Left cardiac atrium (tissue), 4 donors: ENCODE data around the gene STXBP1. TPM values are rescaled to one million over a fixed set of nuclear protein-coding genes. Genes with fewer than 3 reads are reported as not detected.
"Not testable (repeated sequence)": the region's sequence is repeated elsewhere in the genome, so short reads cannot be mapped to it uniquely, and the experiment has no call there.

Source experiments
- ATAC-seq, 2 donors: fragments of 200-7000 bp; cut with Tn5 transposase; one replicate each; pipeline ENCODE4 v1.9.1; 2020; ENCODE audit warnings: mild to moderate bottlenecking in 2 of 2, moderate library complexity in 2 of 2
- DNase-seq: peaks from one replicate; pipeline ENCODE4 v3.0.0-alpha.2; 2020
- intact Hi-C, 2 donors: fragments of 100-400 bp; cut with DNase I; formaldehyde crosslinking; loops; one replicate each; pipeline versions ENCODE4 v1.14.1 to v1.15.1; 2022 to 2023
- total RNA-seq, 2 donors: library from RNA; stranded (reverse); fragmentation: NEBNext Ultra II Directional; extraction: Animal tissue kit (Norgen Biotek cat#: 25700); gene quantifications; one replicate each; pipeline ENCODE4 v1.2.1, GENCODE V29; 2021
- donor health status: DM: no; HTN: yes; CAD: no.
- donor health status: DM: no; HTN: yes; CAD: no; lungs with severe emphysema.
- donor health status: DM: yes; HTN: yes; CAD: no.
- donor health status: Dilated cardiomyopathy.

STXBP1 gene
- total RNA-seq, 2 donors from 2014 or later, result 40.4 to 41.5 TPM

DNA sequence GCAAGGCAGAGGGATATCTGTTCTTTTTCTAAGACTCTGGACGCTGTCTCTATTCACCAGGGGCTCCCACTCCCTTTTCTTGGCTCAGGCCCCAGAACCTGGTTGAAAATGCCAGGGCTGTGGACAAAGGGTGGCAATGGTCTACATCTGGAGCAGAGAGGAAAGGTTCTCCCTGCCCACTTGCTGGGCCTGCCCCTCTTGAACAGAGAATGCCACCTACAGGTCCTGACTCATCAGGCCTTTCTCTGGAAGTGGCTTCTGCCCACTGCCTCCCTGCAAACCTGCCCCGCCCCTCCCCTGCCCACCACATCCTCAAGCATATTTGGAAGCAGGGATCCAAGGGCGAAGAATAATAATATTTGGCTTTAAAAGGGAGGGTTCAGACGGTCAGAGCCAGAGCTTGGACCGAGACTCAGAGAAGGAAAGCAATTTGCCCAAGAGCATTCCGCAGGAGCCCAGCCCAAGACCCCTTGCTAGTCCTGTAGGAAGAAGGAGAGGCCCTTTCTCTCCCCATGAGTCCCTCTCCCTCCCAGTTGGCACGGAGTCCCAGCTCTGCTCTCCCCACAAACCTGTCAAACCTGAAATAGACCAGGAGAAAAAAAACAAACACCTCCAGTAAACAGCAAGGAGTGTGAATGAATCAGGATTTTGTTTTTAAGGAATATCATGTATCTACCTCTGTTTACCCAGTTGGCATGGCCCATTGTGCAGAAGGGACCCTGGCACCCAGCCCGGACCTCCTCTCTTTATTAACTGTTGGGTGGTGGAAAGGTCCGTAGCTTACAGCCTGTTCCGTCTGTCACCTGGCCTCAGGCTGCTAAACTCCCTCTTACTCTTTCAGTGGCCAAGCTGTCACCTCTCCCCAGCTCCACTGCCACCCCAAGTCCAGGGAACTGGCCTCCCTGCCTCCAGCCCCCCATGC, 37.7 kb upstream of the STXBP1 start:
- ATAC-seq, result peak in 1 of 2 donors; percentile 10
- intact Hi-C loops, result loop anchor here in 1 of 2 donors (5.0 kb wide), 1 partner anchor 62 kb away; no protein-coding TSS in a partner anchor
- DNase-seq, result peak; percentile 43

DNA sequence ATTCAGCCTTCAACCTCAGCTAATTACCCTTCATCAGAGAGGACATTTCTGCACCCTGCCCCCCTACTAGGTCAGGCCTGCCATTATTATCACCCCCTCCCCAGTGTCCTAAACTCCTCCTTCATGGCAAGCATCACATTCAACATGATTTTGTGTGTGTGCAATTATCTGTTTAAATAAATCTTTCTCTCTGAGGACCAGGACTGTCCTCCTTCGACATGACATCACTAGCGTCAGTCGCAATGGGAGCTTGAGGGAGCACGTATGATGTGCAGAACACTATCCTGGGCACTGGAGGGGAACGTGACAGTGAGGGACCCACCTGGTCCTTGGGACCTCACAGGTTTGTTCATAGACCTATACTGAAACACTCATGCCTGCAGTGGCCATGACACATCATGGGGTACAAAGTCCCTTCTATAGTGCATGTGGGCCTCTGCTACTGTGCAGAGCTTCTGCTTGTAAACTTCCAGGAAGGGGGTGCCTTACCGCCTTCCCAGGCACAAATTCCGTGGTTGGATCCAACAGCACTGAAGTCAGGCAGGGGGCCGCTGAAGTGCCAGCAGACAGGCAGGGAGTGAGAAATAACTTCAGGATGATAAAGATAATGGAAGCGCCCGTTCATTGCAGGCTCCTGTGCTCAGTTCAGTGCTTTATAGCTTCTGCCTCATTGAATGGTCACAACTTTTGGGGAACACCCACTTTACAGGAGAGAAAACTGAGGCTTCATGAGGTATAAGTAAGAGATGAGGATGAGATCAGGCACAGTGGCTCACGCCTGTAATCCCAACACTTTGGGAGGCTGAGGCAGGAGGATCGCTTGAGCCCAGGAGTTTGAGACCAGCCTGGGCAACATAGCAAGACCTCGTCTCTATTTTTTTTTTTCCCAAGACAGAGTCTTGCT, 36.0 kb upstream of the STXBP1 start:
- DNase-seq (no peak), ATAC-seq (no peak)
- intact Hi-C loops, result no loop called here

DNA sequence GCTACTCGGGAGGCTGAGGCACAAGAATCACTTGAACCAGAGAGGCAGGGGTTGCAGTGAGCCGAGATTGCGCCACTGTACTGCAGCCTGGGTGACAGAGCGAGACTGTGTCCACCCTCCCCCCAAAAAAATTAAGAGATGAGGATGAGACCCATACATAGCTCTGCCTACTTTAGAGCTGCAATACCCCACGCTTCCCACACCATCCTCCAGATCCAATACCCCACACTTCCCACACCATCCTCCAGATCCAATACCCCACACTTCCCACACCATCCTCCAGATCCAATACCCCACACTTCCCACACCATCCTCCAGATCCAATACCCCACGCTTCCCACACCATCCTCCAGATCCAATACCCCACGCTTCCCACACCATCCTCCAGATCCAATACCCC, 34.9 kb upstream of the STXBP1 start:
- DNase-seq, intact Hi-C loops, ATAC-seq: not testable (repeated sequence)

DNA sequence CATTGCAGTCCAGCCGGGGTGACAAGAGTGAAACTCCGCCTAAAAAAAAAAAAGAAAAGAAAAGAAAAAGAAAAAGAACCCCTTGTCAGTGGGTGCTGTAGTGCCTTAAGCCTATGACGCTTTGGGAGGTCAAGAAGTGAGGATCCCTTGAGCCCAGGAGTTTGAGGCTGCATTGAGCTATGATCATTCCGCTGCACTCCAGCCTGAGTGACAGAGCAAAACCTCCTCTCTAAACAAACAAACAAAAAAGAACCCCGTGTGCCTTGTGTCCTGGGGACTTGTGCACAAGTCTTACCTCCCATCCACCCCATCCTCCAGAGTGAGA, 33.5 kb upstream of the STXBP1 start:
- intact Hi-C loops, result no loop called here

DNA sequence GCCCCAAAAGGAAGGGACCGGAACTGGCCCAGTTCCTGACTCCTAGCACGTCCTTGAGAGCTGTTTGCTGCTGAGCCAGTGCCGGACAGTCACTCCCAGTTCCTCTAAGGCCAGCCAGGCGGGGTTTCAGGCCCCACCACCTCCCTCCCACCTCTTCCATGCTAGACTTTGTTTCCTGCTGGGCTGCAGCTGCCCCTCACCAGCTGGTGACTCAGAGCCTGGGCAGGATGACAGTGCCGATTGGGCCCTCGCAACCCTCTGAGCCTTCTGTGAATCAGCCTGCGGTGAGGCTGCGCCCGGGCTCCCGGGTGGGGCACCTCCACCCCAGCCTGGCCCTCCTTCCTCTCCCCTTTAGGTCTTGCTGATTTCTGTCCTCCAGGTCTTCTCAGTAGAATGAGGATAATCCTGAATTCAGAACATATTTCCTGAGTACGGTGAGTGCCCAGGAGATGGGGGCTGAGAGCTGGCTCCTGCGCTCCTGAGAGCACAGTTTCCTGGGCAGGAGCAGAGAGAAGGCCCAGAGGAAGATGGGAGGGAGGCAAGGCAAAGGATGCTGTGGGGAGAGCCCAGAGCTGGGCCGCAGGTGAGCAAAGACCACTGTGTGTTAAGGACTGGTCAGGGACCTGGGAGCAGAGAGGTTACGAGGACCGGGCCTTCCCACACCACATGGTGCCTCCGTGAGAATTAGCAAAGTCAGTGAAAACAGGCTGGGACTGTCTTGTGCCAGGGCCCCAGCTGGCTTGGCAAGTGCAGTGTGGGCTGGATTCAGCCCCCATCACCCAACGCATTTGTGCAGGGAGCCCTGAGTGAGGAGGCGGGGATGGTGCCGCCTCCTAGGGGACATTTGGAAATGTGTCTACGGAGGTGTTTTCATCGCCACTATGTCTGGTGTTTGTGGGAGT, 32.9 kb upstream of the STXBP1 start:
- intact Hi-C loops, result no loop called here
- DNase-seq, result peak; percentile 94
- peak; percentile 93 to 97 for ATAC-seq

More for the DNA sequence above, 33.5 kb upstream of the STXBP1 start:
- DNase-seq (no peak), ATAC-seq (no peak)

DNA sequence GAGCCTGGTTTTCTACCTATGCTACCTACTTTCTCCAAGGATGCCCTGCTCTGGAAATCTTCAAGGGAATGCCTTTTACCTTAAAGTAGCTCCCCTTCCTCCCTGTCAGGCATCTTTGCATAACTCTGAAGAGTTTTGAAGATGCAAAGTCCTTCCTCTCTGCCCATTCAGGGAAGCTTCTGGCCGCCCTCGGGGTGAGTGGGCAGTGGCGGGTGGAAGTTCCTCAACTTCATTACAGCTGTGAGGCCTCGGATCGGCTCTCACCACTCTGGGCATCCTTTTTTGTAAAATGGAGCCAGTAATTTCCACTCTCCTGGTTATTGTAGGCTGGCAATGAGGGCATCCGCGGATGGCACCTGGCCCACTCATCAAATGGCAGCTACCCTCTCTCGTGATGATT, 31.7 kb upstream of the STXBP1 start:
- DNase-seq (no peak), ATAC-seq (no peak)
- intact Hi-C loops, result no loop called here

DNA sequence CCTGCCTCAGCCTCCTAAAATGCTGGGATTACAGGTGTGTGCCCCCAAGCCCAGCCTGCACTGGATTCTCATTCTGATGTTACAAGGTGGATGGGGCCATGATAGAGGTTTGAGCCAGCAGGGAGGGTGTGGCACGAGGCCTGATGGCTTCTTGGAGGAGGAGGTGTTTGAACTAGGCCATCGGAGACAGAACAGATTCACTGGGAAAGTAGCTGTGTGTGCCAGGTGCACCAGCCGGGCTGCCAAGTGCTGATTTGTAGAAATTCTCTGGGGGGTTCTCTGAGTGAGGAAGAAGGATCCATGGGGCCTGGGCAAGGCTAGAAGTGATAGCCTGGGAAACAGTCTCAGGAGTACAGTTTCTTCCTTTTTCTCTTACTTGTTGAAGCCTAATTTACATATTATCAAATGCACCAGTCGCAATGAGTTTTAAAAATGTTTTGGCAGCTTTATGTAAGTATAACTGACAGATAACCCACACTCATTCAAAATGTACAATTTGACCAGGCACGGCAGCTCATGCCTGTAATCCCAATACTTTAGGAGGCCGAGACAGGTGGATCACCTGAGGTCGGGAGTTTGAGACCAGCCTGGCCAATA, 31.1 kb upstream of the STXBP1 start:
- intact Hi-C loops, result no loop called here
- no peak for DNase-seq
- no peak for ATAC-seq

DNA sequence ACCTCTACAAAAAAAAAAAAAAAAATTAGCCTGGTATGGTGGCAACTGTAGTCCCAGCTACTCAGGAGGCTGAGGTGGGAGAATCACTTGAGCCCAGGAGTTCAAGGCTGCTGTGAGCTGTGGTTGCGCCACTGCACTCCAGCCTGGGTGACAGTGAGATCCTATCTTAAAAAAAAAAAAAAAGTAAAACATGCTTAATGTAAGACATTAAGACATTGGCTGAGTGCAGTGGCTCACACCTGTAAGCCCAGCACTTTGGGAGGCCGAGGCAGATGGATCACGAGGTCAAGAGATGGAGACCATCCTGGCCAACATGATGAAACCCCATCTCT, 27.6 kb upstream of the STXBP1 start:
- intact Hi-C loops, DNase-seq, ATAC-seq: not testable (repeated sequence)

DNA sequence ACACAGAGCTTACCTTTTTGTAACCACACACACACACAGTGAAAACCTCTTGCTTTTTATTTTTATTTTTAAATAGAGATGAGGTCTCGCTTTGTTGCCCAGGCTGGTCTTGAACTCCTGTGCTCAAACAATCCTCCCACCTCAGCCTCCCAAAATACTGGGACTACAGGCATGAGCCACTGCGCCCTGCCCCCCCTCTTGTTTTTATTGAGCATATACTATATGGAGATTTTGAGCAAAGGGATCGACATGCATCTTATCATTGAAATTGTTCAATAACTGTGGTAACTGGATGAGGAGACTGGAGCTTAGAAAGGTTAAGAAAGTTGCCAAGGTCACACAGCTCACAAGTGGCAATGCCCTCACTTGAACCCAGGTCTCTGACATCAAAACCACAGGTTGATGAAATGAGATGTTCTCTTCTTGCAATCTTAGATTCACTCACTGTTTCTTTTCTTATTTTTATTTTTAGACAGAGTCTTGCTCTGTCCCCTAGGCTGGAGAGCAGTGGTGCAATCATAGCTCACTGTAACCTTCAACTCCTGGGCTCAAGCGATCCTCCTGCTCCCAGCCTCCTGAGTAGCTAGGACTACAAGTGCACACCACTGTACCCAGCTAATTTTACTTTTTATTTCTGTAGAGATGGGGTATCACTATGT, 26.8 kb upstream of the STXBP1 start:
- ATAC-seq, result no peak
- no peak for DNase-seq
- intact Hi-C loops, result loop anchor here in 1 of 2 donors (5.0 kb wide), 1 partner anchor 83 kb away; no protein-coding TSS in a partner anchor

DNA sequence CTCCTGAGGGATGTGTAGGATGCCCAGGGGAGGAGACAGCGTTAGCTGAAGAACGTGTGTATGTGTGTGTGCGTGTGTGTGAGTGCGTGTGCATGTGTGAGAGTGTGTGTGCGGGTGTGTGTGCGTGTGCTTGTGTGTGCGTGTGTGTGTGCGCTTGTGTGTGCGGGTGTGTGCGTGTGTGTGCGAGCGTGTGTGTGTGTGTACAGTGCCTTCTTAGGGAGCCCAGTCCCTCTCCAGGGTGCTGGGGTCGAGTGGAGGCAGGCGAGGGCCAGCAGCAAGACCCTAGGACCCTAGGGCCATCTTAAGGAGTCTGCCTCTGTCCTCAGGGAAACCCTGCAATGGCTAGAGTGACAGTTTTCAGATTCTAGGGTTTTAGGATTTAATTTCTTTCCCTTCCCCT, 26.0 kb upstream of the STXBP1 start:
- ATAC-seq, result peak in 1 of 2 donors; percentile 5
- intact Hi-C loops, result loop anchor here (1.0 to 5.0 kb wide), 2 partner anchors 82 to 84 kb away; no protein-coding TSS in a partner anchor
- DNase-seq, result no peak

DNA sequence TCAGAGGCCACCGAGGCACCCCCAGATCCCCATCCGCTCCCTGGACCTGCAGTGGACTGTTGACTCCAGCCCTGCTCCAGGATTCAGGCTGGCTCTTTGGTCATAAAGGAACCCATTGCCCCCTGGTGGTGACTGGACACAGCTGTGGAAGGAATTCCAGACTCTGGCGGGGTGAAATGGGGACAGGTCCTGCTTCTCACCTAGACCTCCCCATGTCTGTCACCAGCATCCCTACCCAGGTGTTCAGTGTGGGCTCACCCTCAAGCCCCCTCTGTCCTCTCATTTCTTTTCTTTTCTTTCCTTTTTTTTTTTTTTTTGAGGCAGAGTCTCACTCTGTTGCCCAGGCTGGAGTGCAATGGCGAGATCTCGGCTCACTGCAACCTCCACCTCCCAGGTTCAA, 25.5 kb upstream of the STXBP1 start:
- intact Hi-C loops, result loop anchor here (1.0 to 5.0 kb wide), 2 partner anchors 82 to 84 kb away; no protein-coding TSS in a partner anchor
- peak; percentile 91 to 93 for ATAC-seq
- peak; percentile 88 for DNase-seq

DNA sequence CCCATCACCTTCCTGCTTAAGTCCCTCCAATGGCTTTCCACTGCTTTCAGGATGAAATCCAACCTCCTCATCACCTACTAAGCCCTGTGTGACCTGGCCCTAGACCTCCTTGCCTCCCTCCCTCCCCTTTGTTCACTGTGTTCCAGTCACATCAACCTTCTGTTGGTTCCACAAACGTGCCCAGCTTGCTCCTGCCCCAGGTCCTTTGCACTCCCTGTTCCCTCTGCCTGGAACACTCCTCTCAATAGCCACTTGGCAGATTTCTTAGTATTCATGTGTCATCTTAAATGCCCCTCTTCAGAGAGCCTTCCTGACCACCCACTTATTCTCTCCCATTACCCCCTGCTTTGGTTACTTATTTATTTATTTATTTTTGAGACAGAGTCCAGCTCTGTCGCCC, 24.1 kb upstream of the STXBP1 start:
- intact Hi-C loops, result loop anchor here in 1 of 2 donors (5.0 kb wide), 1 partner anchor 86 kb away; no protein-coding TSS in a partner anchor
- no peak for DNase-seq
- no peak for ATAC-seq

DNA sequence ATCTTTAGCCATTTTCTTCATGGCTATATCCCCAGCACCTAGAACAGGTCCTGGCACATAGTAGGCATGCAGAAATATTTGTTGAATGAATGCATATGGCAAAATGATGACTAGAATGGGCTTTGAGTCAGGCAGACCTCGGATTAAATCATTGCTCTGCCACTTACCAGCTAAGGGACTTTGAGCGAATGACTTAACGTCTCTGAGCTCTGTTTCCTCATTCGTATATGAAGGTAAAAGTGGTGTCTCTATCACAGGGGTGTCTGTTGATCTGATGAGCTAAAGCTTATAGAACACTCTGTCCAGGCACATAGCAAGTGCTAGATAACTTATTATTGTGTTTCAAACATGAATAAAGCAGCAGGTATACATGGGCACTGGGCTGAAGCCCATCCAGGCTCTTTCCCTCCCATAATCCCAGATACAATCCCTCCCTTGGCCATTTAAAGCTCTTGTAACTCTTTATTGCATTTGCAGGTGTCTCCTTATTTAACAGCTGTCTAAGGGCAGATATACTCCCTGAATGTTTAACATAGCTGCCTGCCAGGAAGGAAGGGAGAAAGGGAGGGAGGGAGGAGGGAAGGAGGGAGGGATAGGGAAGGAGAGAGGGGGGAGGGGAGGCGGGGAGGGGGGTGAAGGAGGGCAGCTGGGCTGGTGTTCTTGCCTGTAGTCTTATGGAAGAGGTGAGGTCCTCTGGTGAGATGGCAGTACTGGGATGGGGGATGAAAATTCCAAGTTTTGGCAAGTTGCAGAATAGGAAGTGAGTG, 23.2 kb upstream of the STXBP1 start:
- intact Hi-C loops, result loop anchor here in 1 of 2 donors (5.0 kb wide), 1 partner anchor 87 kb away; no protein-coding TSS in a partner anchor
- no peak for DNase-seq
- ATAC-seq, result no peak

DNA sequence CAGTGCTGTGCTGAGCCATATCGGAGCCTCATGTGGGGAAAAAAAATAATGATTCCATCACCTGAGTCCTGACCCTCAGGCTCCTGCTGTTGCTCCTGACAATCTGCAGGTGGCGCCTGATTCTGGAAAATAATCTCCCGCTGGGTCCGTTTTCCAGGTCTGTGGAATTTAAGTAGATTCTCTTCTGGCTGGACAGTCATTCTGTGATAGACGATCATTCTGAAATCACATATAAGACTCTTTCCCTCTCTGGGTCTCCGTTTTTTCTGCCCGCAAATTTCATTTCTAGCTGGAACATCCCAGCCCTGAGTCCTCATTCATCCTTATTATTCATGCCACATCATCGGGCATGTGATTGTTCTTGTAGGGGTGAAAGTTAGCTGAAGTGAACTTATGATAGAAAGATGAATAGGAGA, 22.1 kb upstream of the STXBP1 start:
- ATAC-seq (peak; percentile 62 to 73), DNase-seq (peak; percentile 73)
- intact Hi-C loops, result loop anchor here (1.0 to 5.0 kb wide), 5 partner anchors 88 to 332 kb away; no protein-coding TSS in a partner anchor

DNA sequence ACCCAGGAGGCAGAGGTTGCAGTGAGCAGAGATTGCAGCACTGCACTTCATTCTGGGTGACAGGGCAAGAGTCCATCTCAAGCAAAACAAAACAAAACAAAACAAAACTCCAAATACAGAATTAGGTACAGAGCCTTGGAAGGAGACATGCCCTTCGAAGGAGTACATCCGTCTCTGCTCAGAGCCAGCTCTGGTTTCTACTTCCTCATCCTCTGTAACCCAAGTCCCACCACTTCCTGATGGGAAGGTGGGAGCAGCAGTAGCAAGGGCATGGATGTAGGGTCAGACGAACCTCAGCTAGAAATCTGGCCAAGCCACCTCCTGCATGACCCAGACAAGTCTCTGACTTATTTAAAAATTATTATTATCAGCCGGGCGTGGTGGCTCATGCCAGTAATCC, 16.5 kb upstream of the STXBP1 start:
- intact Hi-C loops, result no loop called here
- no peak for DNase-seq

DNA sequence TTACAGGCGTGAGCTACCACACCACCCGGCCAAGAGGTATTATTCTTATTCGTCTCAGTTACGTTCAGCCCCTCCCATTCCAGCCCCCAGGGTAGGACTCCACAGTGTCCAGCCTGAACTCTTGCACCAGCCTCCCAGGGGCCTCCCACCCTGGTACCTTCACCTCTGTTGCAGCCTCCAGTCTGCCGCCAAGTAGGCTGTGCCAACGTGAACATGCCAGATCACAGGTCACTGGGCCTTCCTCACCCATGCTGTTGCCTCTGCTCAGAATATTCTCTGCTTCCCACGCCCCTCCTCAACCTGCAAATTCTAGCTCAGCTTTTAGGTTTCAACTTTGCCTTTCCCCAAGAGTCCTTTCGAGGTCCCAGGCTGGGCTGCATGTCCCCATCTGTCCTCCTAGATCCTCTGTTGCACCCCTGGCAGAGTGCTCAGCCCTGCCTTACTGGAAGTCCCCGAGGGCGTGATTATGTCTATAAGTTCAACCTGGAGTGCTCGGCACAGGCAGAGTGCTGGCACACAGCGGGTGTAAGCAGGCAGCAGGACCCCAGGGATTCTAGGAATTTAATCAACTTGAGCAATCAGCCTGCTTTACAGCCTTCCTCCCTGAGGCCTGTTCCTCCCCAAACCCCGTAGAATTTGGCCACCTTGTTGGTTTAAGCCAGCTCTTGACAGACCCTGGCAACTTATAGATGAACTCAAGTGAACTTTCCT, 13.1 kb upstream of the STXBP1 start:
- peak in 1 of 2 donors; percentile 61 for ATAC-seq
- intact Hi-C loops, result no loop called here
- DNase-seq, result no peak

More for the DNA sequence above, 16.5 kb upstream of the STXBP1 start:
- ATAC-seq, result no peak
